Measurements from ENCODE around the gene MEIS1. TPM values are rescaled to one million over a fixed set of nuclear protein-coding genes. Genes with fewer than 3 reads are reported as not detected.

Gene MEIS1
- total and polyA plus RNA-seq, 2 of the 8 experiments (the other 6 are each of a cell fraction or from before 2014, with no cell fraction given), result 0.17 to 1.2 TPM

GRCh38 chr2:66478731-66479316, 43.9 kb downstream of the MEIS1 start:
- no peak for FAIRE-seq
- Histone ChIP-seq H3K27ac (ENCODE audit: low read depth, low read length) (no peak overlapping the region), H3K4me3 (ENCODE audit: extremely low read depth in 1 of 4, insufficient read depth in 2 of 4, low read depth in 3 of 4, low read length in 4 of 4) (no peak overlapping the region), H2BK15ac (ENCODE audit: low read length) (no peak overlapping the region), H3K36me3 (ENCODE audit: control insufficient read depth in 2 of 4, insufficient read depth in 4 of 4, low read length in 3 of 4) (no peaks in the 10 kb centered on the region), H4K5ac (ENCODE audit: insufficient read length, low read depth, low read length) (no peak overlapping the region), H2BK120ac (replicated peaks; ENCODE audit: low read depth, low read length) (no peak overlapping the region), H2BK12ac (ENCODE audit: low read depth, low read length) (no peak overlapping the region), H4K91ac (replicated peaks; ENCODE audit: insufficient read length, low read length) (no peak overlapping the region), H3K18ac (ENCODE audit: extremely low read depth, low read length) (no peak overlapping the region), H4K20me1 (replicated peaks in 1 of 2; ENCODE audit: control insufficient read depth in 1 of 2, insufficient read depth in 2 of 2, low read length in 2 of 2) (no peaks in the 10 kb centered on the region), H3K56ac (replicated peaks; ENCODE audit: insufficient read length, low read depth, low read length) (no peak overlapping the region), H3K9ac (replicated peaks in 1 of 4; ENCODE audit: extremely low read depth in 1 of 4, low read depth in 3 of 4, low read length in 3 of 4) (no peak overlapping the region), H2AFZ (ENCODE audit: low read length) (no peak overlapping the region), H4K8ac (ENCODE audit: extremely low read depth, insufficient read depth, low read length) (no peak overlapping the region), H3K27me3 (replicated peaks in 1 of 4; ENCODE audit: control insufficient read depth in 3 of 4, extremely low read depth in 1 of 4, insufficient read depth in 3 of 4, low read length in 3 of 4) (no peaks in the 10 kb centered on the region), H3K9me3 (ENCODE audit: insufficient read depth in 2 of 2, low read depth in 1 of 2, low read length in 1 of 2) (no peaks in the 10 kb centered on the region), H3K79me1 (ENCODE audit: low read depth, low read length) (no peaks in the 10 kb centered on the region), H2BK20ac (ENCODE audit: low read length) (no peak overlapping the region), H2AK5ac (ENCODE audit: low read depth, low read length) (no peak overlapping the region), H3K23ac (ENCODE audit: insufficient read length) (no peak overlapping the region), H2BK5ac (ENCODE audit: low read depth, low read length) (no peak overlapping the region), H3K79me2 (ENCODE audit: control insufficient read depth in 1 of 2, insufficient read depth in 2 of 2, low read length in 2 of 2) (no peaks in the 10 kb centered on the region), H3K4me1 (replicated peaks in 1 of 4; ENCODE audit: control insufficient read depth in 3 of 4, insufficient read depth in 4 of 4, low read length in 3 of 4) (peaks cover 0 to 7% (median 3%) of the 10 kb centered on the region in 4 experiments; a peak in 4 of 7 replicates), H3K23me2 (ENCODE audit: low read depth, low read length) (no peaks in the 10 kb centered on the region), H3K14ac (ENCODE audit: insufficient read length) (no peak overlapping the region), H3K4ac (replicated peaks; ENCODE audit: insufficient read length, low read depth, low read length) (no peak overlapping the region), H3K4me2 (ENCODE audit: insufficient read depth in 1 of 2, low read depth in 2 of 2, low read length in 2 of 2) (no peak overlapping the region)
- 95% methylated on average over 2 of the region's 2 CpGs; no CpG with 5 or more reads in 1 of the 2 experiments for WGBS, 2 experiments (ENCODE audit: extremely low coverage in 1 of 2, insufficient coverage in 1 of 2, insufficient read length in 1 of 2, insufficient replicate concordance in 2 of 2, low coverage in 1 of 2, low lambda C conversion rate in 2 of 2, missing lambda C conversion rate in 1 of 2)
- no peak for DNase-seq (ENCODE audit: low read depth in 1 of 2, low spot score in 2 of 2)
- CTCF ChIA-PET (ENCODE audit: partially characterized antibody), result interaction anchor here (0.6 to 1.9 kb wide), 3 partner anchors 10 to 15 kb away, joined by 3 to 8 read pairs (median 3); no protein-coding TSS in a partner anchor
- TF ChIP-seq SP1 (IDR thresholded peaks at IDR 0.05; ENCODE audit: low read depth, low read length), result no peak
- TF ChIP-seq CREB1 (IDR thresholded peaks at IDR 0.05), result no peak
- TF ChIP-seq KDM5A (IDR thresholded peaks at IDR 0.05; ENCODE audit: low read length), result no peak
- no peak for TF ChIP-seq JUND (IDR thresholded peaks at IDR 0.05; ENCODE audit: low read length)
- POLR2A ChIA-PET (ENCODE audit: partially characterized antibody), result no interaction called here

Measured in H1 (cell line).